ENCODE measurements around the gene LPP.

Gene LPP

DNA sequence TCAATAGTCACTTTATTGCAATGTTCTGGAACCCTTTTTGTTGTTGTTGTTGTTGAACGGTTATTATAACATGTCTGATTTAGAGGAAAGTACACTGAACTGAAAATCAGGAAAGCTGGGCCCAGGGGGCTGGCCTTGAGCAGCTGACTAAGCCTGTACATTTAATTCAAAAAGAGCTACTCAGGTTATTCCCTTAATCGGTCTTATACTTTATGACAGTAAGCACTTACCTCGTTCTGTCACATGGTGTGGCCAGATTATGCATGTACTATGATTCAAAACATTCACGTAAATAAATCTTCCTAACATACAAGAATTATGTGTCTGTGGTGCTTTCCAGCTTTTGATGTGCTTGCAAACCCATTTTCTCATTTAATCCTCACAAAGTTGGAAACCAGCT, 635.3 kb downstream of the LPP start:
- no peak for DNase-seq (ENCODE audit: low read depth in 2 of 2)

DNA sequence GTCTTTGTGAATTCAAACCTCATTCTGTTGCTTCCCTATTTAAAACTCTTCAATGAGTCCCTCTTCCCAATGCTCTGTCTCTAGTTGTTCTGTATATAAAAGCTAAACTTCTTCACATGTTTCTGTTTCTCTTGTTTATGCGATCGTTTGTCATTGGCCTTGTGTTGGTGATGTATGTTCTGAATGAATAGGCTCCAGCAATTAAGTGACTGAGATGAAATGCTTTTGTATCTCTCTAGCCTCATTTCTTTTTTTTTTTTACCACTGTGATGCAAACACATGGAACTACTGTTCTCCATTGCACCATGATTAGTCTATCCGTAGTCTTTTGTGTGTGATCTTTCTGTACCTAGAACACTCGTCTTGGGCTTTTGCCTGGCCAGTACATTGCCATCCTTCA, 637.4 kb downstream of the LPP start:
- DNase-seq (ENCODE audit: low read depth in 2 of 2) = no peak

DNA sequence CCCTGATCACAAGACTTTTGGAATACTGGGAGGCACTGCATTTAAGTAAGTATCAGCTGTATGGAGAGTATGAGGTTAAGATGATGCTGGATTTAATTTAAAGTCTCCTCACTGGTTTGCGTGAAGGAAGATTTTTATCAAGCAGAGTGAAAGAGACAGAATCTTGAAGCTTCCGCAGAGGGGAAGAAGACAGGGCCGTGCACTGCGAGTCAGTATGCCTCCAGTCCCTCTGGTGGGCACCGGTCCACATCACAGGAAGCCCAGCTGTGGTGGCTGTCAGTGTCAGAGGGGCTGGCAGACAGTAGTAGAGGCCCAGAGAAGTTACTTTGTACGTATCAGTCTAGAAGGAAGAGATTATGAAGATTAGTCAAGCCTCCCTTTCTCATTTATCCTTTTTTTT, 638.8 kb downstream of the LPP start:
- no peak for DNase-seq (ENCODE audit: low read depth in 2 of 2)

DNA sequence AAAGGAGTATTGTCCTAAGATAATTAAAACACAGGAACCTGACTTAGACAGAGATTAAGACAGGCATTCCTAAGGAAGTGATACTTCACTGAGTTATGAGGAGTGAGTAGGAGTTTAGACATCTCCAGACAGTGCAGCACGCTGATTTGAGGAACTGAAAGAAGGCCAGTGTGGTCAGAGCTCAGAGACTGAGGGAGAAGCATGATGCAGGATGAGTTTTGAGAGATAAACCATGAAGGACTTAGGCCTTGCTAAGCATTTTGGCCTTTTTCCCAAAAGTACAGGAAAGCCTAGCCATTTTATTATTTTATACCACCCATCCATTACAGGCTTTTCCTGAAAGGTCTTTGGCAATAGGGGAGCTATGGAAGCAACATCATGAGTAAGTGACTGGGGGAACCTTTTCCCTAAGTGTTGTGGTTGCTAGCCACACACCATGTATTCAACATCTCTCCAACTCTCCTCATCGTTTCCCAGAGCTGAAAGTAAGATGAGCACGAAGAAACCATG, 642.2 kb downstream of the LPP start:
- DNase-seq (ENCODE audit: low read depth in 2 of 2) = no peak

DNA sequence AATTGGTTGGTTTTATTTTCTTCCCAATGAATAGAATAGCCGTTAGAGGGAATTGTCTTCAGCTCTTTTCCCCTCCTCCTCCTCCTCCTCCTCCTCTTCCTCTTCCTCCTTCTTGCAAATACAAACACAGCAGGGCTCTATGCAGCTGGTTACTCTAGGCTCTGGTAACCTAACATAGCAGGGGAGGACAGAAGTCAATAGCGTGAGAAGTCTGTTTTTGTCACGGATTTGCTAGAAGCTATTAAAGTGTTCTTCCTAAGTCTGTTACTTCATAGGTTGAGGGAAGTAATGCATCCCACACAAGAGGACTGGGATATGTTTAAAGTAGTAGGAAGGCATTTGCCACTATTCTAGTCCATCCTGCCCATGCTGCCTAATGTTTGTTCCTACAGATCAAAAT, 643.1 kb downstream of the LPP start:
- DNase-seq (ENCODE audit: low read depth in 2 of 2) = no peak

DNA sequence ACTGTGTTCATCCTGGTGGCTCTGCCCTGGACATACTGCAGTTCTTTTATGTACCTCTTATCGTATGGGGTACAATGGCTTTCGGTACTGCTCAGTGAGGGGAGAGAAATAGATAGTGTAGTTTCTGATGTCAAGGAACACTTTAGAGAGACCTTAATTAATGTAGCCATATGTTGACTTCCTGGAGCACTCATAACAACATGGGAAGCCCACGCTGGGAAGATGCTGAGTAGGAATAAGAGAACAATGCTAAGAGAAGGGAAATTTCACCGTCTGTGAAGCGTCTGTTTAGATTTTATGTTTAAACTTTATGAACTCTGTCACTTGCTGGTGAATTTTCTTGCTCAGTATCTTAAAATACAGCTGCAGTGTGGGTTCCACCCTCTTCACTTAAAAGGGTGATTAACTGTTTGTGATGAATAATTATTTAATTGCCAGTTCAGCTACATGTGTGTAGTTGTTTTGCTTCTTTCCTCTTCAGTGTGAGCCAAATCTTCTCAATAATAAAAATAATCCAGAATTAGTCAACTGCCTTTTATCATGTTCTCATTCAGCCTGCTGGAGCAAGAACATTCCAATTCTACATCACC, 644.7 kb downstream of the LPP start:
- DNase-seq (ENCODE audit: low read depth in 2 of 2) = no peak

DNA sequence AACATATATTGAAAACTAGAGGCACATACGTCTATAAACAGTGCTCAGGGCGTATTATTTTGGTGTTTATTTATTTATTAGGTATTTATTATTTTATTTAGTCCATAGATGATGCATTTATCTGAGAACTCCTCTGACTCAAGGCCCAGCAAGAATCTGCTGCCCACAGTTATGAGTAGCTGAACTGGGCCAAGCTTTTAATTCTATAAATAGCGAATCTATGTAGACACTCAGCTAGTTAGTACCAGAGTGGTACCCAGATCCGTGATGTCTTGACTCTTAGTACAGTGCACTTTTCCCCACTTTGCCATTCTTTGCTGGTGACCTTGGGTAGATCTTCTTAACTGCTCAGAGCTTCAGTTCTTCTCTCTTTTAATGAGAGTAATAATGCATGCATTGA, 647.4 kb downstream of the LPP start:
- no peak for DNase-seq (ENCODE audit: low read depth in 2 of 2)

DNA sequence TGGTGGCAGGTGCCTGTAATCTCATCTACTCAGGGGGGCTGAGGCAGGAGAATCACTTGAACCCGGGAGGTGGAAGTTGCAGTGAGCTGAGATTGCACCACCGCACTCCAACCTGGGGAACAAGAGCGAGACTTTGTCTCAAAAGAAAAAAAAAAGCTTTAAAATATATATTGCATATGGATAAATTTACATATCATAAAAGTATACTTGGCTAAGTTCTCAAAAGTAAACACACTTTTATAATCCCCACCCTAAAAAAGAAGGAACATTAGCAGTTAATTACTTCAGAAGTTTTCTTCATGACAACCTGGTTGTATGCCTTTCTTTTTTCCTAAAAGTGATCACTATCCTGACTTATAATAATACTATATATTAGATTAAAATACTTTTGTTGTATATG, 648.7 kb downstream of the LPP start:
- DNase-seq (ENCODE audit: low read depth in 2 of 2) = no peak

DNA sequence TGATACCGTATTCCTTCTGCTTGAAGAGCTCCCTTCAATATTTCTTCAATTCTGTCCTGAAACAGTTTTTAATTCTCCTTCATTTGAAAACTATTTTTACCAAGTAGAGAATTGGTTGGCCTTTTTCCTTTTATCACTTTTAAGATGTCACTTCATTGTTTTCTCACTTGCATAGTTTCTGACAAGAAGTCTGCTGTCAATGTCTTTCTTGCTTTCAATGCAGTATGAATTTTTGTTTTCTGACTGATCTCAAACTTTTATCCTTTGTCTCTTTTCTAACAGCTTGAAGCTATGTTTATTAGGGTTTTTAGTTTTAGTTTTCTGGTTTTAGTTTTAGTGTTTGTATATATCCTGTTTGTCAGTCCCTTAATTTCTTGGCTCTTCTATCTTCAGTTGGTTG, 653.0 kb downstream of the LPP start:
- DNase-seq (ENCODE audit: low read depth in 2 of 2) = no peak

DNA sequence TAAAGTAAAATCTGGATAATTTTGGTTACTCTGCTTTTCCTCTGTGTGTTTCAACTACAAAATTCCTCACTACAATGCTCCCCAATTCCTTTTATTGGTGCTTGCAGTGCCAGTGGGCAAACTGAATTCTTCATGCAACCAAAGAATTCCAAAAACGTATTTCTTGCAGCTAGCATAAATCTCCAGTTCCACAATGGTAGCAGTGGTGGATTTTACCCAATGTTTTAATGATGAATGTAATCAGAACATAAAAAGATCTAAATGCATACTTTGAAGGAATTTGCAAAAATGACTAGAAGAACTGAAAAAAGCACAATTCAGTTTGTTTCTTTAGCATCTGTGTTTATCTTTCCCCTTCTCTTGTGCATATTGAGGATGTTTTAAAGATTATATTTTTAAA, 658.2 kb downstream of the LPP start:
- DNase-seq (ENCODE audit: low read depth in 2 of 2) = no peak

DNA sequence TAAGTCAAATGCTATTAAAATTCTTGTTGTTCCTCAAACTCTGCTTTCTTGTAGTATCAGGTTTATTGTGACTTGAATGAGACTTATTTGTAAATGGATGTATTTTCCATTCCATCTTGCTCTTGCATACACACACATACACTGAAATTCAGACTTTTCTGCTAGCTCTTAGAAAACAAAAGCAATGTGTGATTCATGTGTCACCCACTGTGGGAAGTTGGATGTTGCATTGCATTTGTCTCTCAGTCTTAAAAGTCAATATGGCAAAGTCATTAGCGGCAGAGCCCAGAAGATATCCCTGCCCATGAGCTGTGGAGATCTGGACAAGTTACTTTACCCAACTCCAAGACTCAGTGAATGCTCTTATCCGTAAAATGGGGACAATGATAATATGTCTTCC, 660.6 kb downstream of the LPP start:
- DNase-seq (ENCODE audit: low read depth in 2 of 2) = no peak

DNA sequence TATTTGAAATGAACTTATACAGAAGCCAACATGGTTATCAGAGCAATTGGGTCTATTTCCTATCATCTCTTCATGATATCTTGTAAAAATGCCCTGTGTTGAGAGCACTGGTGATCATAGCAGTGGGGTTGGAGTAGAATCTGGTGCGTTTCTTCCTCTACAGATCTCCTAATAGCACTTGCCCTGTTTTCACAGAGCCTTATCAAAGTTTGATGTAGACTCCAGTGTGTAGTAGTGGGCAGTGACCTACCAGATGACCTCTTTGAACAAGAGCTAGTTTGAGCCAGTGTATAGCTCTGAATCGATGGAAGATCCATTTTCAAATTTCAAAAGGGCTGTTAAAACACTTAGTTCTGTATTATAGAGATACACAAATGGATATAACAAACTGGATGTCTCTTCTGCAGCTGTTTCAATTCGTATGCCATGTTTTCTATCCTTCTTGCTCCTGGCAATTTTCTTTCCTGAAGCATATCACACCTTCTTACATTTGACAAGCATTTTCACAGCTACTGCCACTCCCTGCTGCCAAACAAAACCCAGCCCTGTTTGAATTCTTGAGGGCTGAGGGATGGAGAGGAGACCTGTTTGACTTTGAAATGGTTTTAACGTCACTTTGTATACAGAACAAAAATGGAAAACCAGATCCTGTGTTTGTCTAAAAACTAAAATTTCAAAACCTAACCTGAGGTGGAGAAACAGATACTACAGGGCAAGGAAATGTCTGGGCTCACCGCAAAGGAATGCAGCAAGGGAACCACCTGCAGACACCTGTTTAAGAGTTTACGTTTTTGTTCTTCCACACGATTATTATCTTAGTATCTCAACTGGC, 663.4 kb downstream of the LPP start:
- no peak for DNase-seq (ENCODE audit: low read depth in 2 of 2)

DNA sequence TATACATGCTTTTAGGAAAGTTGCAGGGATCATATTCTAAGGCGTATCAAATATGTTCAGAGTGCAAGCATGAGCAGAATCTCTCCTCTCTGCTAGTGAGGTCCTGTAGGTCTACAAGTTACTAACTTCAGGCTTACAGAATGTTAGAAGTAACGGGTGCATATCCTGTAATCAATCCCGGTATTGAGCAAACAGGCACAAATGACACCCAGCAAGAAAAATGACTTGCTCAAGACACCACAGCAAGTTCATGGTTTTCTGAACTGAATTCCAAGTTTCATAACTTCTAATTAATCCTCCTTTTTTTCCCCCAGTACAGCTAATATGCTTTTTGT, 663.9 kb downstream of the LPP start:
- no peak for DNase-seq (ENCODE audit: low read depth in 2 of 2)

DNA sequence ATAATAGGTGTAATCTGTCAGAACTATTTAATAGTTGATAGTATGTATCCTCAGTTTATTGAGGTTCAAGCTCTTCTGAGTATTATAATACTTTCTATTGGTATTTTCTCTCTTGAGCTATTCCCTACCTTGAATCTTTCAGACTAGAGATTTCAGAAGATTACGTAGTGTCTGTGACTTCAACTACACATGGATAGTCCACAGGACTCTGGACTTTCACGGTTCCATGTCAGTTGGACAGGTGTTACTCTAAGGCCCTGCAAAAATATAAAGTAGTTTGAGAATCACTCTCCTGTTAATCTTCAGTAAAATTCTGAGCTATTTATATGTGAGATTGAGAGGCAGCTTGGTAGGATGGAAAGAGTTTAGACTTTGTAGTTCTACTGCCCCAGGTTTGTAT, 664.3 kb downstream of the LPP start:
- no peak for DNase-seq (ENCODE audit: low read depth in 2 of 2)

DNA sequence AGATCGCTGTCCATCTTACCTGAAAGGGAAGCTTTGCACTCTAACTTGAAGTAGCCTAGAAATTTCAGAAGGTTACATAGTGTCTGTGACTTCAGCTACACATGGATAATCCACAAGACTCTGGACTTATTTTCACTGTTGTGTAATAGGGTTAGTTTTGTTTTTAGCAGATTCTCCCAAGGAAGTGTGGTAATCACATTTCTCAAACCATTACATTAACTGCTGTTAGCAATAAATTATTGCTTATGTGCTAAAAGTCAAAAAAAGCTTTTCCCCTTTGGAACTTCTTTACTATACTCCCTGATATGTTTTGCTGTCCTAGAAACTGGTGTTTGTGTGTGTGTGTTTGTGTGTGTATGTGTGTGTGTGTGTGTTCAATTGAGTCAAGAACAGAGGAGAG, 666.0 kb downstream of the LPP start:
- no peak for DNase-seq (ENCODE audit: low read depth in 2 of 2)

DNA sequence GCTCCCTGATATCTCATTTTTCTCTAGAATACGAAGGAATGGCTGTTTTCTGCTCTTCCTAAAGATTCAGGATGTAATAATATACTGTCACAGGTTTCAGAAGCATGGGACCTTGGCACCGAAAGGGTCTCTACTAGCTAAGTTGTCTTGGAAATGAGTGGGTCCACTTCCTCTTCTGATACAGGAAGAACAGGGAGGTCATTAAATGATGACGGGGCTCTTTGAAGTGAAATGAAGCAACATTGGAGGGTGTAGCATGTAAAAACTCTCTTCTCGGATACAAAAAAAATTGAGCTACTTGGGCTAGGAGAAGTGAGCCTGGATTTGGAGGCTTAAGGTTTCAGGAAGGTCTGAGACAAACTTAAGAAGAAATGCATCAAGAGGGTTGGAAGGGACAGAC, 668.0 kb downstream of the LPP start:
- DNase-seq (ENCODE audit: low read depth in 2 of 2) = no peak

DNA sequence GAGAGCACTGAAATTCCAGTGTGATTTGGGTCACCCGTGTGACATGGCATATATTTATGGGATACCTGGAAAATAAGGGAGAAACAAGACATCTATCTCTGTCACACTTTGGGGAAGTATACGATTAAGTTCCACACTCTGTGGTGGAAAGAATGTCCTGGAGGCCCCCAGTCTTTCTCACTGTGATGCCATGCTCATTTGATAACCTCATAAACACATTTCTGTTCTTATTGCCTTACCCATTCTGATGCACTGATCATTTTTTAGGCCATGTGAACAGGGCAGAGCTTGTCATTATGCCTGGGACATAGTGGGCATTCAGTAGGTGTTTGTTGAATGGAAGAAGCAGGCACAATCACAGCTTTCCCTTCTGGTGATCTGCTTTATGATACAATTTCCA, 668.5 kb downstream of the LPP start:
- no peak for DNase-seq (ENCODE audit: low read depth in 2 of 2)

DNA sequence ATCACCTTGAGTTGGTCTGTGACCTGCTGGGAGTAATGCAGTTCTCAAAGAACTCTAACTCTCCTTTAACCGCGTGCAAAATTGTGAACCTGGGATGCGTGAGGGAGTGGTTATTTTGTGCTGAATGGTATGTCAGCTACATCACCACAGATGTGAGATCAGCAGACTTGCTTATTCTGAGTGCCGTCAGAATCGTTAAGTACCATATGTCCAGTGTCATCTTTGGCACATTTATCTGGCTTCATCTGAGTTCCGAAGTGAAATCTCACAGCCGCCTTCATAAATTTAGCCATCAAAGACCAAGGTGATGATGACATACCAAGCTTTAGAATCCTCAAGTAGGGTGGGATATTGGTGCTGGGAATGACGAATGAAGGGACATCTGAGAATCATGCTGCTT, 670.6 kb downstream of the LPP start:
- no peak for DNase-seq (ENCODE audit: low read depth in 2 of 2)

DNA sequence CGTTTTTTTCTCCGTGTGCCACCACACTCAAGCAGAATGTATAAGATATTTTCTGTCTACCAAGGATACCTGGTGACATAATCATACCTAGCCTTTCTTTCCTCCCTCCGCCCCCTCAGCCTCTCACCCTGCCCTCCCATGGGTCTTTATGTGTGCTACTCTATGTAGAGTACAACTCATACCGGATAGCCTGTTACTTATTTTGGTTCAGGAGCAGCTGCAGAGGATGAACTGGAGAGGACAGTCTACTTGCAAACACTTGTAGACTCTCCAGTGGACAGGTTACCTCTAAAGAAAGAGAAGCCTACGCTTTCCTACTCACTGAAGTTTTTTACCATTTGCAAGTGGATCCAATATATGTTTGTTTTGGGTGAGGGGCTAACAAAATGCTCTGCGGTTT, 671.9 kb downstream of the LPP start:
- no peak for DNase-seq (ENCODE audit: low read depth in 2 of 2)

DNA sequence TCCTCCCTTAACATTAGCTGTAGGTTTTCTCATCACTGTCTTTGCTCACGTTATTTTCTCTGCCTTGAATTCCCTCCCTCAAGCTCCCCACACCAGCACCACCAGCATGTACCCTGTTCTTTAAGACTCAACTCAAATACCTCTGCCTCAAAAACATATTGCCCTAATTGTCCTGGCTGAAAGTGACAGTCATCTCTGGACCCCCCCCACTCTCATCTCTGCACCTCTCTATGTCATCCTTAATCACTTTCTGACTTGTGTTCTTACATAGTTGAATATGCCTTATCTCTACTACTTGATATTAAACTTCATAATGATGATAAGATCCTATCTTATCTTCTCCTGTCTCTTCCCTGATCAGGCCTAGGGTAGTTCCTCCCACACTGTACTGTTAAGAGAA, 672.6 kb downstream of the LPP start:
- no peak for DNase-seq (ENCODE audit: low read depth in 2 of 2)

DNA sequence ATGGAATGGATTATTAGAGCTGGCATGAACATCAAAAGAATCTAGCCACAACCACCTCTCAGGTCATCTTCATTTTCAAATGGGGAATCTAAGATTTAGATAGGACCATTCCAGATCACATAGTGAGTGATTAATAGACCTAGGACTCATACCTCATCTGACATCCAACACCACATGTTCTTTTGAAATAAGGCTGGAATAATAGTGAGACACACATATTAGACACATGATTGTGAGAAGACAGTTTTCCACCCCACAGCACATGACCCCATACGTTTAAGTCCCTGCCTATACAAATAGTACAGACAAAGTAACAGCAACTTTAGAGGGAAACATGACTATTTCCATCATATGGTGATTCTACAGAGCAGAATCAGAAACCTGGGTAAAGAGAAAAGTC, 673.1 kb downstream of the LPP start:
- no peak for DNase-seq (ENCODE audit: low read depth in 2 of 2)

DNA sequence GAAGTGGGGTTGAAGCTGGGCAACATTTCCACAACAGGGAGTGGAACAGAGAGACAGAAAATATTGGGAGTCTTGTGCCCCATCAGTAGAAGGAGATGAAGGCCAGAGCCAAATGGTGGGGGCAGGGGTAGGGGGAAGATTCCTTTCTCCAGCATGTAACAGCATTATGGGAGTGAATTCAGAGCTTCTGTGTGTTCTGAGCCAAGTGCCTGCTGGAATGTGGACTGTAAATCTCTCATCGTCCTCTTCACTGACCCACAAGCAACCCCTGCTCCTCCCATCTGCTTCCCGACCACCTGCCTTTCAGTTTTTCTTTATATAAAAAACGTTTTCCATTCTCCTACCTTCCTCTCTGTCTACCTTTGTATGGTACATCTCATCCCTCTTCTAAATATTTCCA, 673.6 kb downstream of the LPP start:
- DNase-seq (ENCODE audit: low read depth in 2 of 2) = no peak

DNA sequence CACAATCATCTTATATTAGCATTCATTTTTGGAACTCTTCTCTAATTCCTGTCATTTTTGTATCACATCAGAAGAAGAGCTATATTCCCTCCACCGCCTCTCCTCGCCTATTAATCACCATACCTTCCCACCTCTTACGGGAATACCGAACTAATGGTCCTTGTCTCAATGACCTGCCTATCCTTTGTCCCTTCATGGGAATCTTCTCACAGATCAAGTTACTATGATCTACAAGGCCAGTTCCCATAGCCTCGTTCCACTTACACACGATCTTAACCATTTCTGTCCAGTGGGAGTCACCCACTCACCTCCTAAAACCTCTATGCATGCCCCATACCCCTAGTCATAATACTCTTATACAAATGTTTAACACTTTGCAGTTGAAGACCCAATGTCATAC, 675.2 kb downstream of the LPP start:
- no peak for DNase-seq (ENCODE audit: low read depth in 2 of 2)

DNA sequence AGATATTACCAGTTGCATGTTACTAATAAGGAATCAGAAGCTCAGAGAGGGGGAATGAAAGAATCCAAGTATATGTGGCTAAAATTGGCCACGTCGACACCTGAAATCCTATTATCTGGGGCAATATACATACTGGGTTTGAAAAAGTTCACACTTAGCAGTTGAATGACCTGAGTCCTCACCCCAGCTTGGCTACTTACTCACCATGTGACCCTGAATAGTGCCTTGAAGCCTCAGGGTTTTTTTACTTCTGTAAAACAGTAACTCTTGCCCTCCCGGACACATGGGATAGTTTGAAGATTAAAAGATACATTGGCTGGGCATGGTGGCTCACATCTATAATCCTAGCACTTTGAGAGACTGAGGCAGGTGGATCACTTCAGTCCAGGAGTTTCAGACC, 675.6 kb downstream of the LPP start:
- no peak for DNase-seq (ENCODE audit: low read depth in 2 of 2)
